HG03025 (cell line): ENCODE measurements around the gene CCDC188.

Experiments
- ATAC-seq: cut with Tn5 transposase; IDR thresholded peaks from one replicate; pipeline ENCODE4 v1.9.1; 2021; ENCODE audit warnings: mild to moderate bottlenecking, moderate library complexity; ENCODE audit not compliant: unreplicated experiment, low FRiP score

Gene CCDC188

DNA sequence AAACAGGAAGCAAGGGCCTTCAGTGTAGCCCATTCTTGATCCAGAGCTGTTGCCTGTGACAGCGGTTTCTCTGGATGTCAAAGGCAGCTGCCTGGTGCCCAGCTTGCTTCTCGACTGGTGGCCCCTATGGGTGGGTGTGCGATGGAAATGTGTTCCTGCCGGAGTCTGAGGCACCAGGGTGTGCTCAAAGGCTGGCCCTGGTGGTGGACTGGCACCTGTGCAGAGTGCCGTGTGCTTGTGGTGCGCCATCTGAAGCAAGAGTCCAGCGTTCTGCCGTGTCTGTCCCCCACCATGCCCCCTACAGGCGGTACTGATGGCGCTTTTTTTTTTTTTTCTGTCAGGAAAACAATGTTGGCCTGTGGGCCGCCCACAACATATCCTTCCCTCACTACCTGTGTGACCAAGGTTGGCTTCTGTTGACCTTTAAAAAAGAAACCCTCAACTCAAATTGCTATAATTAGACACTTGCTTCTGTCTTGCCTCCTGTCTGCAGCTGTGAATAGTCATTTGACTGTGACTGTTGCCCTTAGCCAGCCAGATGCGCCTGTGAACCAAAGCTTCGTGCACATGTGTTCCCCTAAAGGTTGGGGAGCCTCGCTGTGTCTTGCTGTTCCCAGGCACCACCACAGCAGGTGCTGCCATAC is 39.7 kb downstream of the CCDC188 start:
- no peak for ATAC-seq

DNA sequence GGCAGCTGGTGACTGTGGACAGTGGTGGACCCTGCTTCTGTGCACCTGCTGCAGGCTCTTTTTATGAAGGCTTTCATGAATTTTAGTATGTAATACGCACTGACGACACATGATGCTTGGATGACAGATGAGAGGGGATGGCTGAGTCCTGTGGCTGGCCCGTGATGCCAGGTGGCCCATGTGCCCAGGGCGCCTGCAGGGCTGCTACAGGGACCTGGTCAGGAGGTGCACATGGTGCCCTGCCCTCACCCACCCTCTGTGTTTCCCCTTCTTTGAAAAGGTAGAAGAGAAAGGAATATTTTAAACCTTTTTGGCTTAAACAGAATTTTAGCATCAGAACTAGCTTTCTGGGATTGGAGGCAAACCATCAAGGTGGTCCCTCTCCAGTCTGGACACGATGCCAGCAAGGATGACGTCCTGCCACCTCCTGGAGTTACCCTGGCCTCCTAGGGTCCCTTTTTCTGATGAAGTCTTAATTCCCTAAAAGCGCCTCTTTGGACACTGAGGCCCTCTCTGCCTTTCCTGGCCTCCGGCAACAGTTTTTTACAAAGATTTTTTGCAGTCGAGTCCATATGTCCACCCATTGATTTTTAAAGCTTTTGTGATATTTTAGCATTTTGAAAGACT is 40.4 kb downstream of the CCDC188 start:
- no peak for ATAC-seq

DNA sequence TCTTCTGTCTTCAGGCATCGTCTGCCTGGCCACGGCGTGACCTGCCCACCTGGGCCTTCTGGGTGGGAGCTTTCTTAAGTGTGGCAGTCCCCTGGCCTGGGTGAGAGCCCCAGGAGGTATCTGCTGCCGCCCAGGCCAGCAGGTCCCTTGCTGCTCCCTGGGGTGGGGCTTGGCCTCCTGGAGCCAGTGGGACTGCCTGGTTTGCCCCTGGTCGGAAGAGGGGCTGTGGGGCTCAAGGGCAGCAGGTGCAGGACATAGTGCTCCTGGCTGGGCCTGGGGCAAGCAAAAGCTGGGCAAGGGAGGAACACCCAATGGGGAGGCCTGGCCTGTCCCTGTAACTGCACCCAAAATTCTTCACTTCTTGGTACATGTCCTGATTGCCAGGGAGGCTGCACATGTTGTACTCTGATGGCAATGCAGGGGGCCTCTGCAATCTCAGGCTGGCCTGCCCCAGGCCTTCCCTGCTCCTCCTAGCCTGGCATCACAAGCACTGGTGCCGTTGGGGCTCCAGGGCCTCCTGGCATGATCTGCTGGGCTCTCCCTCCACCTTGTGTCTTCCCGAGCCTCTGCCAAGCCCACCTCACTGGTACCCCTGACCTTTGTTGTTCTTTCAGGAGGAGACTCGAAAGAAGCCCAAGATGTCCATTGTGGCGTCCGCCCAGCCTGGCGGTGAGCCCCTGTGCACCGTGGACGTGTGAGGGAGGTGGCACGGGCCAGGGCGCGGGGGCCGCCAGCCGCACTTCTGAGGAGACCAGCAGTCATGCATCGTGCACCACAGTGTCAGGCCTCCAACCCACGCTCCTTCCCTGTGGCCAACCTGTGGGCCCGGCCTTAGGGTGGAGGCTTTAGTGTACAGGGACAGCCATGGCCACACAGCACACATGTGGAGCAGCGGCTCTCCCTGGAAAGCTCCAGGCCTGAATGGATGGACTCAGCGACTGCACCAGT is 41.2 kb downstream of the CCDC188 start:
- no peak for ATAC-seq

DNA sequence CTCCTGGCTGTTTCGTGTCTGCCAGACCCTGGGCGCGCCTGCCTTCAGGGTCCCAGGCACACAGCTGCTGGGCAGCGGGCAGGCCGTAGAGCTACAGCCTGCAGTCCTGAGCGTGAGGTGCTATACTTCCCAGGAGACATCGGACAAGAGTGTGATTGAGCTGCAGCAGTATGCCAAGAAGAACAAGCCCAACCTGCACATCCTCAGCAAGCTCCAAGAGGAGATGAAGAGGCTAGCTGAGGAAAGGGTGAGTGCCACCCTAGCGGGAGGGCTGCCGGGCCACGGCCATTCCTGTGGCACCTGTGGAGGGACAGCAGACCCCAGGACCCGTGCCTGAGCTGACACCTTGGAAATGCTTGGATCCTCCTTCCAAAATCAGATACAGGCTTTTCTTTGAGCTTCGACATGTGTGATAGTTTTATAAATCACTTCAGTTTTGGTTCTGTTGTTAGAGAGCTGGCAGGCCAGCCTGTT is 42.1 kb downstream of the CCDC188 start:
- ATAC-seq: no peak

DNA sequence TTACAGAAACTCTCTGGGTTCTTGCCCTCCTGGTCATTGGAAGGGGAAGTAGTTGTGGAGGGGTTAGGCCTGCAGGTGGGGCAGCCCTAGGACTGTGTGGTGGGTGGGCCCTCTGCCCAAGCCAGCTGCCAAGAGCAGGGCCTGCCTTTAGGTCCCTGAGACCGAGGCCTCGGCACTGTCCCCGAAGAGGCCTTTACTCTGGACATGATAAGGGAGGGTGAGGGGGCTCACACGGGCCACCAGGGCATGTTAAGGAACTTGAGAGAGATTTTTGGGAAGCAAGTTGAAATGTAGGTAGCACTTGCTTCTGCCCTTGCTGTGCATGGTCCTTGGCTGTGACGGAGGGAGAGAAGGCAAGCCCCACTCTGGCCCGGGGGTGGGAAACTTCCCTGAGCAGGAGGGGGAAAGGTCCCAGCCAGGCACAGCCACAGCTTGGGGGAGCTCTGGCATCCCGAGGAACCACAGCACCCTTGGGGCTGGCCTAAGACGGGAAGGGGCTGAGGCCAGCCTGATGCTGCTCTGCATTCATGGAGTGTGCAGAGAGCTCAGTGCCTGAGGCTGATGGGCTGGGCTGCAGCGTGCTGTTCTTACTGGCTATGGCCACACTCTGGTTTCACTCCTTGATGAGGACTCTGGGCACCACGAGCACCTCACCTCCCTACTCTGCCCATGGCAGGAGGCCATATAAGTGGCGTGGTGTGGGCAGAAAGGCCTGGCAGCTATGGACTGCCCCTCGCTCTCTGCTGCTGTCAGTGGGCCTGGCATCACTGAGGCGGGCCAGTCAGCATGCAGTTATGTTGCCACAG is 42.7 kb downstream of the CCDC188 start:
- ATAC-seq: no peak

DNA sequence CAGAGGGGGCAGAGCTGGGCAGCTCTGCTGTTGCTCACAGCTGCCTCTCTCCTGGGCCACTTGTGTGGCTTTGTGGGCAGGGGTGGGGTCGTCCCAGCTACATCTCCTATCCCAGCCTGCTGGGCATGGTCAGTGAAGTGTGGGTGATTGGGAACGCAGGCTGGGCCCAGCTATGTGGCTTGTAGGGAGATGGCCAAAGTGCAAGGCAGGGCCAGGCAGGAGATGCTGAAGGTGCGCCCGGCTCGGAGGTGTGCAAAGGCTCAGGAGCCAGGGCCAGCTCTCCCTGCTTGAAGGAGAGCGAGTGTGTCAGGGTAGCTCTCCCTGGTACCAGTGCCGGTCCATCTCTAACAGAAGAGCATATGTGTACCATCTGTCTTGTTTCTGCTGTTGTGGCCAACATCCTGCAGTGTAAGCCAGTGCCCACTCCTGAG is 43.4 kb downstream of the CCDC188 start:
- no peak for ATAC-seq

DNA sequence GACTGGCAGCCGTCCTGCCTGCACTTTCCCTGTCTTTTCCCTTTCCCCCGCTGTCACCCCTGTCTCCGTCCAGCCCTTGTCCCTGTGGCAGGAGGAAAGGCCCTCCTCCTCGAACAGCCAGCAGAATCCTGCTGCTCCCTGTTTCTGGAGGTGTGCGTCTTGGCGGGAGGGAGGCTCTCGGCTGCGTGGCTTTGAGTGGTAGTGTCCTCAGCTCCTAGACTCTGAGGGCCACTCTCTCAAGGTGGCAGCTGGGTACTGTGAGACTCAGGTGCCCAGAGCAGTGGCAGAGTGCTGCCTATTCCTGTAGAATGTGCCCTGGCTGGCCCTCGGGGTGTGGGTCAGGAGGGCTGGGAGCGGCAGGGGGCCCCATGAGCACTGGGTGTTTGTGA is 44.0 kb downstream of the CCDC188 start:
- ATAC-seq: no peak

DNA sequence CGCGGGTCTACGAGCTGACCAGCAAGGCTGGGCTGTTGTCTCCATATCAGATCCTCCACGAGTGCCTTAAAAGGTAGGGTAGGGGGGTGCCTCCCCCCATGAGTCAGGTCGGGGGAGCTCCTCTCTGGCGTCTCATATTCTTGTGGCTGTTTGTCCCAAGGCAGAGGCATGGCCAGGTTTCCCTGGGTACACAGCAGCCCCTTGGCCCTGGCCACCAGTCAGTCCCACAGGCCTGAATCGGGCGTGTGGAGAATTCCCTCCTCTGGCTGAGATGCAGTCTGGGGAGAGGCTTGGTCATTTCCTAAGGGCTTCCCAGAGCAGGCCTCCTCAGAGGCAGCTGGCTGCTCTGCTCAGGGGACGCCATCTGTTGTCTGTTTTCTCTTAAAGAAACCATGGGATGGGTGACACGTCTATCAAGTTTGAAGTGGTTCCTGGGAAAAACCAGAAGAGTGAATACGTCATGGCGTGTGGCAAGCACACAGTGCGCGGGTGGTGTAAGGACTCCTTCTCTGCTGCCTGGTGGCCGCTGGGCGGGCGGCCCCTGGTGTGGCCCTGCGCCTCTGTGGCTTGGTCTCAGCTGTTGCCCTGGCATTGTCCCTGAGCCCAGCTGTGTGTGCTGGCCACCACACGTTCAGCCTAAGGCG is 44.5 kb downstream of the CCDC188 start:
- ATAC-seq: no peak

DNA sequence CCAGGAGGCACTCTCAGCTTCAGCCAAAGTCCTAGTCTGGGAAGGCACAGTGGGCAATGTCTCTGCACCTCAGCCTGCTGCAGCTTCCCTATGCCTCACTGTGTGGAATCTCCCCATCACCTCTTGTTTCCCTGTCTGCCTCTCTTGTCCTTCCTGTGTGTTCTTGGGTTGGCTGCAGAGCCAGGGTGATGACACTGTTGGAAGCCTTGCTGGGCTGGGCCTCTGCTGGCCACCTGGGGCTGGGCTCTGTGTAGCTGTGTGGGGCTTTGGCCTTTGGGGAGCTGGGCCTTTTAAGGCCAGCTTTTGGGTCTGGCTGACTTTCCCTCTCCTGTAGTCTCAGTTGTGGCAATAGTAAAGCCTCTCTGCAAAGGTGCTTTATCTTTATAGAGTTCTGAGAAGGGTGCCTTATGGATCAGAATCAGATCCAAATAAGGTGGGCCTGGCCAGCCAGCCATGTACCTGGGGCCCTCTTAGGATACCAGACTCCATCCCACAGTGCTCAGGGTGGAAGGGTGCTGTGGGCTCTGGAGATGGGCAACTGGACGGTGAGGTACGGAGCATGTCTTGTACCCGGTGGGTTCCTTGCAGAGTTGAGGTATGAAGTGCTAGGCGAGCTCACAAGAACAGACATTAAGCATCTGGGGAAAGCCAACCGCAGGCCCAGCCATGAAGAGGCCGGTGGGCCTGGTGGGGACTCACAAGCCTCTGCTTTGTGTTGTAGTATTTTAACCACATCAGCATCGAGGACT is 45.2 kb downstream of the CCDC188 start:
- no peak for ATAC-seq

DNA sequence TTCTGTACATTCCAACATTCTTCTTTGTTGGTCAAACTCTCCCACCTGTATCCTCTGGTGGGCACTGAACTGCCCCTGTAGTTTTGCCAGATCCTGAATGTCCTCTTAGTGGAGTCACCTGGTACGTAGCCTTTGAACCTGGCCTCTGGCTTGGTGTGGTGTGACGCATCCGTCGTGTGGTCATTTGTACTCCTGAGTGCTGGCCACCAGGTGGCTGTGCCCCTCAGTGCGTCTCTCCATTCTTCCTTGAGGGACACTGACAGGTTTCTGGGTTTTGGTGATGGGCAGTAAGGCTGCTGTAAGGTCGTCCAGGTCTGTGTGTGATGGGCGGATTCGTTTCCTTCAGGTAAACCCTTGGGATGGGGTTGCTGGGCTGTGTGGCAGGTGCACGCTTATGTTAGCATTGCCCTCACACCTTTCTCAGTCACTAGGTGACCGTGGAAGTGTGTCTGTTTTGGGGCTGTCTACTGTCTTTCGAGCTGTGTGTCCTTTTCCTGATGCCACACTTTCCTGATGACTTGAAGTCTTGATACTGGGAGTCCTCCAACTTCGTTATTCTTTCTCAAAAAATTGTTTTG is 48.6 kb downstream of the CCDC188 start:
- no peak for ATAC-seq

DNA sequence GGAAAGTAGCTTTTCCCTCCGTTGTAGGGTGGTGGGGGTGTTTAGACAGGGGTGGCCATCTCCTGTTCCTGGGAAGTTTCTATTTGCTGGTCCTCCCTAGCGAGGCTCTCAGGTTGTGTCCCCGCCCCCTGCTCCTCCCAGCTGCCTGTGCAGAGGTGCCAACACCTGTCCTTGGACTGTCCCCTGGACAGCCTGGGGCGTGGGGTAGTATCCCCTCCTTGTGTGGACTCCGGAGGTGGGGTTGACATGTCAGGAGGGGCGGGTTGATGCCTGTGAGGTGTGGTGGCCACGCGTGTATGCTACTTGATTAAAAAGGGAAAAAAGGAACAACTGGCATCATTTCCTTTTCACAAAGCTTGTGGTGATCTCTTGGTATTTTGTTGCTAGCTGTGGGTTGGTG is 49.2 kb downstream of the CCDC188 start:
- ATAC-seq: no peak

DNA sequence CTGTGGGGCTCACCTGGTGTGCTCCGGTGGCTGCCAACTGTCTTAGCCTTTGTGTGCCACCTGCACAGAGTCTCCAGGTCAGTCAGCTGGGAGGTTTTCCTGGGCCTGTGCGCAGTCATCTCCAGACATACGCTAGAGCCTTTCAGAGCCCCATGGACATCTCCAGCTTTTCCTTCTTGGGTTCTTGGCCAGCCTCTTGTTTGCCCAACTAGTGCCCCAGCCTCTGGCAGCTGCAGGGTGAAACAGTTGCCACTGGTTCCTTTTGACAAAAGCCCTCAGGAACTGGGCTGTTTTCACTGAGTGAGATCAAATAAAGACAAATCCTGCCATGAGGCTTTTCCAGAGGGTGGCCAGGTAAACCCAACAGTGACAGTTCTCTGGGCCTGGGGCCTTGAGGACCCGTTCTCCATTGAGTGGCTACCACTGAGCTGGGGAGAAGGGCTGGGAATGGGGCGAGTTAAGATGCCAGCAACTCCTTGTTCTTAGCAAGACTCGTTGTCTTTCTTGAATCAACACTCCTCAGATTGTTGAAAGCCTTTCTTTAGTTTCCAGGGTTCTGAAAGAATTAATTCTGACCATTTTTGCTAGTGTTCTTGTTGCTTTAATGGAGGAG is 51.6 kb downstream of the CCDC188 start:
- ATAC-seq: no peak
